Measurements from ENCODE around the gene OIP5.
A peak's percentile ranks its signal among the peaks of the same experiment; 100 is the strongest.
"Not testable (repeated sequence)": the region's sequence is repeated elsewhere in the genome, so short reads cannot be mapped to it uniquely, and the experiment has no call there.

OIP5 gene

GRCh38 chr15:41301587-41301986, 30.8 kb downstream of the OIP5 start:
- DNase-seq: no peak

DNA sequence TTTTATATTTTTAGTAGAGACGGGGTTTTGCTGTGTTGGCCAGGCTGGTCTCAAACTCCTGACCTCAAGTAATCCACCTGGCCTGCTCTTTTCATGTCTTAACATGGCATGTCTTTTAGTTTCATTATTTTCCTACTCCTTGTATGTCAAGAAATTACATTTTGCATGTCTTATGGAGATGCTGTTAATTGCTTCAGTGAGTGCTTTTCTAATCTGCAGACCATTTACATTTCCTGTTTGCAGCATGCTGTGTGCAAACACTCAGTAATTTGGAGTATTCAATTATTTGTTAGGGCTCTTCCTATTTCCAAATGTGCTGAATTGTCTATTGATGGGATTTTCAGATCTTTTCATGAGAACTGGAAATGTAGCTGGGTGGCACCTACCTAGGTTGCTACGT, 31.3 kb downstream of the OIP5 start:
- not testable (repeated sequence) for DNase-seq

- DNase-seq: no peak
Measured at GRCh38 chr15:41292521-41292920, 39.9 kb downstream of the OIP5 start.

DNA sequence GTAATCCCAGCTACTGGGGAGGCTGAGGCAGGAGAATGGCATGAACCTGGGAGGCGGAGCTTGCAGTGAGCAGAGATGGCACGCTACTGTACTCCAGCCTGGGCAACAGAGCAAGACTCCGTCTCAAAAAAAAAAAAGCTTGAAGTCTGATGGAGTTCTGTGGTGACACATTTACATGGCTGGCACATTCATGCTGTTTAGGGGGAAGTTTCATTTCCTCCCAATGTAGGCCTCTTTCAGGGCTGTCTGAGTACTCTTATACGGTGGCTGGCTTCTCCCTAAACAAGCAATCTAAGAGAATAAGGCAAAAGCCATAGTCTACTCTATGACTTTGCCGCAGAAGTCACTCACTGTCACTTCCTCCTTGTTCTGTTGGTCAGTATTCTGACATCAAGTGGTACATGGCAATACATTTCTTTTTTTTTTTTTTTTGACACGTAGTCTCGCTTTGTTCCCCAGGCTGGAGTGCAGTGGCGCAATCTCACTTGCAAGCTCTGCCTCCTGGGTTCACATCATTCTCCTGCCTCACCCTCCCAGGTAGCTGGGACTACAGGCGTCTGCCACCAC, 41.2 kb downstream of the OIP5 start:
- no peak for DNase-seq

DNA sequence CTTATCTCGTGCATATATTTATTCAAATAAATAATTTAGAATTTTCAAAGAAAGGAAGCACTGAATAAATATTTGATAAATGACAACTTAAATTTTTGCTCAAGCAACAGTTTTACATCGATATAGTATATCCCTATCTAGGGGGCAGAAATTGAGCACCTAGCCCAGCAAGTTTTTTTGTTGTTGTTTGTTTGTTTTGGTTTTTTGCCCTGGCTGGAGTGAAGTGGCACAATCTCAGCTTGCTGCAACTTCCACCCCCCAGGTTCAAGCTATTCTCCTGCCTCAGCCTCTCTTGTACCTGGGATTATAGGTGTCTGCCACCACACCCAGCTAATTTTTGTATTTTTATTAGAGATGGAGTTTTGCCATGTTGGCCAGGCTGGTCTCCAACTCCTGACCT, 42.4 kb downstream of the OIP5 start:
- DNase-seq: no peak

DNA sequence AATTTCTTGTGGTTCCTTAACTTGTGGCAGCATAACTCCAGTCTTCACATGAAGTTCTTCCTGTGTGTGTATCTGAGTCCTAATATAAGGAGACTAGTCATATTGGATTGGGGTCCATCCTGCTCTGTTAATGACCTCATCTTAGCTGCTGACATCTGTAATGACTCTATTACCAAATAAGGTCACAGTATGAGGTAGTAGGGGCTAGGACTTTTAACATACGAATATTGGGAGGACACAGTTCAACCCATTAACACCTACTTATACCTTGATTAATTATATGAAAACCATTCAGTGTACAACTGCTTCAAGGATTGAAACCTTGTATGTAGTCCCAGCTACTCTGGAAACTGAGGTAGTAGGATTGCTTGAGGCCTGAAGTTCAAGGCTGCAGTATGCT, 43.9 kb downstream of the OIP5 start:
- DNase-seq: no peak

GRCh38 chr15:41286665-41287333, 45.6 kb downstream of the OIP5 start:
- DNase-seq: peak; percentile 30

- DNase-seq: no peak
Measured at GRCh38 chr15:41285285-41285684, 47.1 kb downstream of the OIP5 start.

GRCh38 chr15:41284427-41285177, 47.8 kb downstream of the OIP5 start:
- peak; percentile 28 for DNase-seq

GRCh38 chr15:41283653-41284426, 48.6 kb downstream of the OIP5 start:
- peak; percentile 100 for DNase-seq

- not testable (repeated sequence) for DNase-seq
Measured at GRCh38 chr15:41282980-41283652, 49.3 kb downstream of the OIP5 start.

- not testable (repeated sequence) for DNase-seq
Measured at GRCh38 chr15:41282436-41282835, 50.0 kb downstream of the OIP5 start.

- DNase-seq: peak; percentile 91
Measured at GRCh38 chr15:41281236-41281635, 51.2 kb downstream of the OIP5 start.

DNA sequence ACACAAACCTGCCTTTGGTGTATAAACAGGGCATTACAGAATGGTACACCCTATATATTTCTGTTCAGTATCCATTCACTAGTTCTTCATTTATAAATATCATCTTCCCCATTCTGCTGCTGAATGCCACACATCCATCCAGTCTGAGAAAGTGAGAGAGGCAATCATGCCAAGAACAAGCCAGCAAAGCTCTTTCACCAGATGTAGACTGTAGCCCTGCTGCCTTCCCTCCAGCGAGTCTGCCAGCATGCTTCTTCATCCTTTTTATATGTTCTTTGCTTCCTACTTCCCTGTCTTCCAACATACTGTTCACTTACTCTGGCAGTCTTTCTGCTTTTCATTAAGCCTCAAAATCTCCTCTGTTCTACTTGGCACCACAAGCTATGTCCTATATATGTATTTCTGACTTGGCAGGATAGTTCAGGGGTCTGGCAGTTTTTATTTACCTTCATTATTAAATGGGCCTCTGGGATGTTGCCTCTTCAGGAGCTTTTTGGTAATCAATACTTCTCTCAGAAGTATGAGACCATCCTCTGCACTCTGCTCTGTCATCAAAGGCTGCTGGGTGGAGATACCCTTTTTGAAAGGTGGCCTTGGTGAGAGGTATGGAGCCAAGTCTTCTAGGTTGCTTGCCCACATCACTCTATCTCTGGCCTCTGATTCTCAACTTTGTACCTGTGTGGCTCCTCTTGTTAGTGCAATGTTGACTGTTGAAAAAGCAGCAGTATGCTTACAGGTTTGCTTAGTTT, 52.7 kb downstream of the OIP5 start:
- no peak for DNase-seq

- DNase-seq: no peak
Measured at GRCh38 chr15:41278319-41278718, 54.1 kb downstream of the OIP5 start.

DNA sequence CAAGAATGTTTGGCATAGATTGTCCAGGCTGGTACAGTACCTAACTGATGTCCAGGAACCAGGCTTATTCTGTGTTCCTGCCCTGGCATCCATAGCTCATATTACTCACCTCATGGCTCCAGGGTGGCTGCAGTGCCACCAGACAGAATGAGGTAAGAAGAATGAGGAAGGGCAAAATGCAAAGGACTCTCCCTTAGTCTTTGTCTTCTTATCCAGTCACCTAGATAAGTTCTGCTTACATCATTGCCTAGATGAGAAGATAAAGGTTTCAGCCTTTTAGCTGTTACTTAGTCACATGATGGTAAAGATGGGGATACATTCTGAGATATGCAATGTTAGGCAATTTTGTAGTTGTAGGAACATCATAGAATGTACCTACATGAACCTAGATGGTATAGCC, 55.6 kb downstream of the OIP5 start:
- DNase-seq: no peak

DNA sequence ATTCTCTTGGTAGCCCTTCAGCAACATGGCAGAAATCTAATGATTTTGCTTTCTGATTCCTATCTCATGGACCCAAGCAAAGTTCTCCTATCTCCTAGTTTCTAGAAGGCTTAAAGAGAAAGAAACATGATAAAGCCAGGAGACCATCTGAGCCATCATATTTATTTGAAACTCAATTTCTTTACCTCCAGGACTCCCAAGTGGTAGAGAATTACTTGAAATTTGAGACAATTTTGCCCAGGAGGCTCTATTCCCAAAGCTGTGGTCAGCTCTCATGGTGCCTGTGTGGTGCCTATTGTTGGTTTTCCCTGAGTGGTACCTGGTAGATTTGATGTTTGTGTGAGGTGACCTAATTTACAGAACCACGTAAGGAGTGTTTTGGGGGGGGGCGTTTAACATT, 62.5 kb downstream of the OIP5 start:
- DNase-seq: no peak

- peak; percentile 17 for DNase-seq
Measured at GRCh38 chr15:41263891-41264351, 68.5 kb downstream of the OIP5 start.

DNA sequence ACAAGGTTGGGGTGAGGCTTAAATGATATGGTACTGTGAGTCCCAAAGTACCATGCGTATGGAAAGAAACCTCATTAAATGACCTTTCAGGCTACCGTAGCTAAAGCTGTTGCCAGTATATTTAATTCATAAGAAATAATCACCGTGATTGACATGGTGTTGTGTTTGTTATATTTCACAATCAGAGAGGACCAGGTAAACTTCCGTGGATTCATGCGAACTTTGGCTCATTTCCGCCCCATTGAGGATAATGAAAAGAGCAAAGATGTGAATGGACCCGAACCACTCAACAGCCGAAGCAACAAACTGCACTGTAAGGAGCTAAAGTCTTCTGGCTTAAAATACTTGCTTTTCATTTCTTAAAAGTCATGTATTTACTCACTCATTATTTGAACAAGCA, 69.8 kb downstream of the OIP5 start:
- no peak for DNase-seq

DNA sequence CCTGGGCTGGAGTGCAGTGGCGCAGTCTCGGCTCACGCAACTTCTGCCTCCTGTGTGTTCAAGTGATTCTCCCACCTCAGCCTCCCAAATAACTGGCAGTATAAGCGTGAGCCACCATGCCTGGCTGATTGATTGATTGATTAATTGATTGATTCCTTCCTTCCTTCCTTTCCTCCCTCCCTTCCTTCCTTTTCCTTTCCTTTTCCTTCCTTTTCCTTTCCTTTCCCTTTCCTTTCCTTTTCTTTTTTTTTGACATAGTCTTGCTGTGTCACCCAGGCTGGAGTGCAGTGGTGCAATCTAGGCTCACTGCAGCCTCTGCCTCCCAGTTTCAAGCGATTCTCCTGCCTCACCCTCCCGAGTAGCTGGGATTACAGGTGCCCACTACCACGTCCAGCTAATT, 71.5 kb downstream of the OIP5 start:
- not testable (repeated sequence) for DNase-seq

DNA sequence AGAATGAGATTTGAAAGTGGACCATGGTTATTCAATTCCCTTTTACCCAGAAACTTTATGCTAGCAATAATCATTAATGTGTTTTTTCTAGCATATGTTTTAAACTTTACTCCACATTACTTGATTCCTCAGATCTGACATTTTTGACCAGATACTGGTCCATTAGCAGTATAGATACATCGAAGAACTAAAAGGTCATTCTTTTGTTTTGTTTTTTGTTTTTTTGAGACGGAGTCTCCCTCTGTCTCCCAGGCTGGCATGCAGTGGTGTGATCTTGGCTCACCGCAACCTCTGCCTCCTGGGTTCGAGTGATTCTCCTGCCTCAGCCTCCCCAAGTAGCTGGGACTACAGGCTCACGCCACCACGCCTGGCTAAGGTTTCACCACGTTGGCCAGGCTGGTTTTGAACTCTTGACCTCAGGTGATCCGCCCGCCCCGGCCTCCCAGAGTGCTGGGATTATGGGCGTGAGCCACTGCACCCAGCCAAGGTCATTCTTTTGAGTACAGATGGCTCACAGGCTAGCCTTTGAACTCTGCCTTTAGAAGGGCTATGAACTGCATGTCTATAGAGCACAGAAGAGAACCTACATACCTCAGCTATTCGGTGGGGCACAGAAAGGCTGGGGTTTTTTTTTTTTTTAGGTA, 72.7 kb downstream of the OIP5 start:
- no peak for DNase-seq
